ENCODE measurements around the gene ZNF425.

DNA sequence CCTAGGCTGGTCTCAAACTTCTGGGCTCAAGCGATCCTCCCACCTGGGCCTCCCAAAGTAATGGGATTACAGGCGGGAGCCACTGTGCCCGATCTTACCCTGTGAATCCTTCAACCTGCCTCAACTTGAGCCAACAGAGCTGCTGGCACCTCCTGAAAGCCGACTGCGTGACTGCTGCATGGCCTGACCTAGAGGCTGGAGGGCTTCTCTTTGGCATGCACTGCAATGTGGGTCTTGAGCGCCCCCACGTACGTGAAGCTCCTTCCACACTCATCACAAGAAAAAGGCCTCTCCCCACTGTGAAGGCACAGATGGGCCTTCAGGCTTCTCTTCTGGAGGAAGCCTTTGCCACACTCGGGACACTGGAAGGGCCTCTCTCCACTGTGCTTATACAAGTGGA, 22.7 kb downstream of the ZNF425 start:
- no peak for TF ChIP-seq POLR2A (IDR thresholded peaks at IDR 0.05; ENCODE audit: low read length)
- TF ChIP-seq GATA1 (IDR thresholded peaks at IDR 0.05; ENCODE audit: low read depth, low read length) = no peak
